ENCODE measurements around the gene CHKA. TPM values are rescaled to one million over a fixed set of nuclear protein-coding genes. Genes with fewer than 3 reads are reported as not detected.

Gene CHKA
- total and polyA plus RNA-seq, 2 donors from 2014 or later, result 23.2 to 26.3 TPM

- Histone ChIP-seq H3K27me3 (ENCODE audit: control insufficient read depth, insufficient read depth, low read length) (no peaks in the 10 kb centered on the region), H3K9me3 (ENCODE audit: control insufficient read depth in 2 of 3, insufficient read depth in 1 of 3, low read length in 3 of 3) (no peaks in the 10 kb centered on the region), H3K9ac (ENCODE audit: low read length in 3 of 3) (no peak overlapping the region), H3K27ac (ENCODE audit: low read depth in 2 of 2, low read length in 2 of 2) (no peak overlapping the region), H3K36me3 (ENCODE audit: control insufficient read depth in 2 of 3, insufficient read depth in 3 of 3, low read length in 3 of 3) (no peaks in the 10 kb centered on the region), H3K4me3 (ENCODE audit: low read length in 3 of 3) (no peak overlapping the region), H3K4me1 (ENCODE audit: control insufficient read depth in 2 of 3, insufficient read depth in 2 of 3, low read depth in 1 of 3, low read length in 3 of 3) (no peaks in the 10 kb centered on the region)
- no peak for TF ChIP-seq CTCF (IDR thresholded peaks at IDR 0.05; ENCODE audit: borderline replicate concordance, extremely low read depth, insufficient read depth)
- FAIRE-seq, result no peak
- intact Hi-C loops (cut with DNase I), result no loop called here
- no peak for DNase-seq
Measured at GRCh38 chr11:68092411-68092810, 28.8 kb downstream of the CHKA start.

DNA sequence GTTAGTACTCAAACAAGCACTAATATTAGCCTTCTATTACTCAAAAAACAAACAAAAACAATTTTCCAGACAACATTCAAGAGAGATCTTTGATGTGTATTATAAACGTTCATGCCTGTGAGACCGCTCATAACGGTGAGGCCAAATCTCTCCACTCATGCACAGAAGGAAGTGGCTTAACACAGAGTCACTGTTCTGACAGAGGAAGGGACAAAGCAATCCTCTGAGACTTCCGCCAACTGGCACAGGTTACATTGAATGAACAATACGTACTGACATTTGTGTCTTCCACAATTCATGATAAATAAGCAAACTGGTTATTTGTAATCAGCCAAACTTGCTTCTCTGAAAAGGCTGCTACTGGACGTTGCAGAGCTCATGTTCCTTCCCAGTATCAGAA is 30.5 kb downstream of the CHKA start:
- H3K9ac ChIP-seq (ENCODE audit: low read length in 3 of 3), result no peak overlapping the region
- intact Hi-C loops (cut with DNase I), result no loop called here
- no peaks in the 10 kb centered on the region for H3K27me3 ChIP-seq (ENCODE audit: control insufficient read depth, insufficient read depth, low read length)
- FAIRE-seq (no peak), DNase-seq (no peak)
- no peak for TF ChIP-seq CTCF (IDR thresholded peaks at IDR 0.05; ENCODE audit: borderline replicate concordance, extremely low read depth, insufficient read depth)
- no peaks in the 10 kb centered on the region for H3K4me1 ChIP-seq (ENCODE audit: control insufficient read depth in 2 of 3, insufficient read depth in 2 of 3, low read depth in 1 of 3, low read length in 3 of 3)
- H3K4me3 ChIP-seq (ENCODE audit: low read length in 3 of 3), result no peak overlapping the region
- H3K9me3 ChIP-seq (ENCODE audit: control insufficient read depth in 2 of 3, insufficient read depth in 1 of 3, low read length in 3 of 3), result no peaks in the 10 kb centered on the region
- H3K27ac ChIP-seq (ENCODE audit: low read depth in 2 of 2, low read length in 2 of 2), result no peak overlapping the region
- no peaks in the 10 kb centered on the region for H3K36me3 ChIP-seq (ENCODE audit: control insufficient read depth in 2 of 3, insufficient read depth in 3 of 3, low read length in 3 of 3)

- intact Hi-C loops (cut with DNase I), result no loop called here
- no peak overlapping the region for H3K27ac ChIP-seq (ENCODE audit: low read depth in 2 of 2, low read length in 2 of 2)
- H3K9ac ChIP-seq (ENCODE audit: low read length in 3 of 3), result no peak overlapping the region
Measured at GRCh38 chr11:68090287-68090686, 30.9 kb downstream of the CHKA start.

More at GRCh38 chr11:68090287-68090686, 30.9 kb downstream of the CHKA start:
- FAIRE-seq (no peak), DNase-seq (no peak)
- Histone ChIP-seq H3K4me3 (ENCODE audit: low read length in 3 of 3) (no peak overlapping the region), H3K27me3 (ENCODE audit: control insufficient read depth, insufficient read depth, low read length) (no peaks in the 10 kb centered on the region), H3K4me1 (ENCODE audit: control insufficient read depth in 2 of 3, insufficient read depth in 2 of 3, low read depth in 1 of 3, low read length in 3 of 3) (no peaks in the 10 kb centered on the region), H3K36me3 (ENCODE audit: control insufficient read depth in 2 of 3, insufficient read depth in 3 of 3, low read length in 3 of 3) (no peaks in the 10 kb centered on the region), H3K9me3 (ENCODE audit: control insufficient read depth in 2 of 3, insufficient read depth in 1 of 3, low read length in 3 of 3) (no peaks in the 10 kb centered on the region)
- no peak for TF ChIP-seq CTCF (IDR thresholded peaks at IDR 0.05; ENCODE audit: borderline replicate concordance, extremely low read depth, insufficient read depth)
